HG02588 (cell line): ENCODE results near the gene BIRC3.
"Not testable (repeated sequence)": the region's sequence is repeated elsewhere in the genome, so short reads cannot be mapped to it uniquely, and the experiment has no call there.

ENCODE experiments used
- ATAC-seq: cut with Tn5 transposase; IDR thresholded peaks from one replicate; pipeline ENCODE4 v1.9.1; 2021; ENCODE audit warnings: mild to moderate bottlenecking, moderate library complexity; ENCODE audit not compliant: unreplicated experiment

Gene BIRC3

DNA sequence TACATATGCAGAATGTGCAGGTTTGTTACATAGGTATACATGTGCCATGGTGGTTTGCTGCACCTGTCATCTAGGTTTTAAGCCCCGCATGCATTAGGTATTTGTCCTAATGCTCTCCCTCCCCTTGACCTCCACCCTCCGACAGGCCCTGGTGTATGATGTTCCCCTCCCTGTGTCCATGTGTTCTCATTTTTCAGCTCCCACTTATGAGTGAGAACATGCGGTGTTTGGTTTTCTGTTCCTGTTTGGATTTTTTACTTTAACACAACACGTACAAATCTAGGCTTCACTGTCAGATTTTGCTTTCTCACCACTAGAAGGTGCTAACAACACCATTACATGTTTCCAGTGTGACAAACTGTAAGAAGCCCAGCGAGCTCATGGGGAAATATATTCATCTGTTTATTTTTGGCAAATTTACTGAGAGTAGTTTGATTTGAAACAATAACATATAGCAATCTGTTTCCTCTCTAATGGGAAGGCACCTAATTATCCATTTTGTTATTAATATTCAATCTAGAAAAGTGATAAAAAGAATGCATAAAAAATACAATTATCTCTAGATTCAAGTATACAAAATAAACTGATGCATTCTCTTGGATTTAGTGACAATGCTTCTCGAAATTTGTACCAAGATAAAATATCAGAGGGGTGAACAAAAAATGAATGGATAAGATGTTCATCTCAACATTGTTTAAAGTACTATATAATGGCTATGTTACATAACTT is 23.2 kb upstream of the BIRC3 start:
- ATAC-seq = peak; percentile 88

DNA sequence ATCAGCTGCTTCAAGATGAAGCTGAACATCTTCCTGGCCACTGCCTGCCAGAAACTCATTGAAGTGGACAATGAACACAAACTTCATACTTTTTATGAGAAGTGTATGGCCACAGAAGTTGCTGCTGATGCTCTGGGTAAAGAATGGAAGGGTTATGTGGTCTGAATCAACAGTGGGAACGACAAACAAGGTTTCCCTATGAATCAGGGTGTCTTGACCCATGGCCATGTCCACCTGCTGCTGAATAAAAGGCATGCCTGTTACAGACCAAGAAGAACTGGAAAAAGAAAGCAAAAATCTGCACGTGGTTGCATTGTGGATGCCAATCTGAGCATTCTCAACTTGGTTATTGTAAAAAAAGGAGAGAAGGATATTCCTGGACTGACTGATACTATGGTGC is 22.2 kb upstream of the BIRC3 start:
- no peak for ATAC-seq

DNA sequence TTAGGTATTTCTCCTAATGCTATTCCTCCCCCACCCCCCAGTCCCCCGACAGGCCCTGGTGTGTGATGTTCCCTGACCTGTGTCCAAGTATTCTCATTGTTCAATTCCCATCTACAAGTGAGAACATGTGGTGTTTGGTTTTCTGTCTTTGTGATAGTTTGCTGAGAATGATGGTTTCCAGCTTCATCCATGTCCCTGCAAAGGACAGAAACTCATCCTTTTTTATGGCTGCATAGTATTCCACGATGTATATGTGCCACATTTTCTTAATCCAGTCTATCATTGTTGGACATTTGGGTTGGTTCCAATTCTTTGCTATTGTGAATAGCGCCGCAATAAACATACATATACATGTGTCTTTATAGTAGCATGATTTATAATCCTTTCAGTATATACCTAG is 20.5 kb upstream of the BIRC3 start:
- ATAC-seq = not testable (repeated sequence)

DNA sequence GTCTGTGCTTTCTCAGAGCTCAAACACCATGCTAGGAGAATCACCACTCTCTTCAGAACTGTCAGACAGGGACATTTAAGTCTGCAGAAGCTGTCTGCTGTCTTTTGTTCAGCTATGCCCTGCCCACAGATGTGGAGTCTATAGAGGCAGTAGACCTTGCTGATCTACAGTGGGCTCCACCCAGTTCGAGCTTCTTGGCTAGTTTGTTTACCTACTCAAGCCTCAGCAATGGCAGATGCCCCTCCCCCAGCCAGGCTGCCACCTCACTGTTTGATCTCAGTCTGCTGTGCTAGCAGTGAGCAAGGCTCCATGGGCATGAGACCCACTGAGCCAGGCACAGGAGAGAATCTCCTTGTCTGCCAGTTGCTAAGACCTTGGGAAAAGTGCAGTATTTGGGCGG is 16.4 kb upstream of the BIRC3 start:
- not testable (repeated sequence) for ATAC-seq

DNA sequence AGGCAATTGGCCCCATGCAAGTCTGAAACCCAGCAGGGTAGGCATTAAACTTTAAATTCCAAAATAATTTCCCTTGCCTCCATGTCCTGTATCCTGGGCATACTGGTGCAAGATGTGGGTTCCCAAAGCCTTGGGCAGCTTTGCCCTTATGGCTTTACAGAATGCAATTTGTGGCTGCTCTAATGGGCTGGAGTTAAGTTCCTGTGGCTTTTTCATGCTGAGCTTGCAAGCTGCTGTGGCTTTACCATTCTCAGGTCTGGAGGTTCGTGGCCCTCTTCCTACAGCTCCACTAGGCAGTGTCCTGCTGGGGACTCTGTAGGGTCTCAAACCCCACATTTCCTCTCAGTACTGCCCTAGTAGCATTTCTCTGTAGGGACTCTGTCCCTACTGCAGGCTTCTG is 15.0 kb upstream of the BIRC3 start:
- no peak for ATAC-seq

DNA sequence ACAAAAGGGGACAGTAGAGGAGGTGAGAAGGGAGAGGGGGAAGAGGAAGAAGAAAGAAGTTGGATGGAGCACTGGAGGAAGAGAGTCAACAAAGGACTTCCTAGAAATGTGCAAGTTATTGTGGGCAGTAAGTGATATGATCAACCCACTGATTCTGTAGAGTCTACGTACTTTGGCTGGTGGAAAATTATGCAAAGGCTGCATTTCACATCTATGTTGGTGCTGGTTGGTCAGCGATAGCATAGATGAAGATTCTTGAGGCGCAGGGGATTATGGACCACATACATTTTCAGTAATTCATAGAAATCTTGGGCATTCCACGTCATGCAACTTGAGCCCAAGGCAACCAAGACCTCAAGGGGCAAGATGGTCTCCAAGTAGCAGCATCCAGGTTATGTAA is 12.6 kb upstream of the BIRC3 start:
- ATAC-seq = no peak

DNA sequence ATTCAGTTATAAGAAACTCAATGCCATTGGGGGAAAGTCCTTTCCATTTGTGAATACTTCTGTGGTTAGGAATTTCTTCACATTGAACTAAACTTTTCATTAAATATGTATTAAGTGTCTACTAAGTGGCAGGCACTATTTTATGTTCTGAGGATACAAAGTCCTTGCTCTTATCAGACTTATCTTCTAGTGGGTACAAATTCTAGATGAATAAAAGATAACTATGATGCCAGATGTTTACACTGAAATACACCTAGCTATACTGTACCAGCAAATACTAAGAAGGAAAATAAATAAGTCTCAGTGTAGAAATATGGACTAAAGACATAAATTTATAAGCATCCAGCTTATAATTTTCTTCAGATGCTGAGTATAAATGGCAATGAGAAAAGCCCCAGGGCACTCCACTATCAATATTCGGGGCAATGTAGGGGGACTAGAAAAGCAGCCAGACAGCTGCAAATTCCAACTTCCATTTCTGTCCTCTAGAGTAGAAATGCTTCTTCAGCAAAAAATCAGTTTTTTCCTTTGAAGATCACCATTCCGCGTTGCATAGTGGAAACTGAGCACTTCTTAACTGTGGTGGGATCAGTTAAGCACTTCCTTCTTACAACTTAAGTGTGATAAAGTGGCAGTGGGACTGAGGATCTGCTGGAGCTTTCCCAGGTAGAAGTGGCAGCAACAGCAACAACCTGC is 11.8 kb upstream of the BIRC3 start:
- no peak for ATAC-seq

DNA sequence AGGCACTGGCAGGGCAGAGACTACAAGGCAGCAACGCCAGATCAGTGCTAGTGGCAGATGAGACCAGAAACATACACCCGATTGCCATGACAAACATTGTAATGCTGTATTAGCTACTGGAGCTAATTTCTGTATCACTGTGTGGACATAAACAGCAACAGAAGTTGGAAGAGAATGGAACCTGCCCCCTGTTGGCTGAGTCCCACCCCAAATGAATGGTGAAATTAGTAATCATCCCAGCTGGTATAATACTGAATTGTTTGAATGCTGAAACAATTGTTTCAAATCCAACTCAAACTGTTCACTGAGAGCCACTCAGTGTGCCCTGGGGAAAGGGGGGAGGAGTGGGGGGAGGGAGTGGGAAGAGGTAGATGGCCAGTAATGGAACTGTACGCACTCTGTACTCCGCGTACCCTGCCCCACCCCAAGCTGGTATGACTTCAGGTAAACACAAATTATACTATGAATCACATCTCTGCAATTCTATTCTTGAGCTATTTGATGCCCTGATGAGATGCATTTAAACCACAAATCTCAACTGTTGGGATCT is 11.2 kb upstream of the BIRC3 start:
- ATAC-seq = no peak

DNA sequence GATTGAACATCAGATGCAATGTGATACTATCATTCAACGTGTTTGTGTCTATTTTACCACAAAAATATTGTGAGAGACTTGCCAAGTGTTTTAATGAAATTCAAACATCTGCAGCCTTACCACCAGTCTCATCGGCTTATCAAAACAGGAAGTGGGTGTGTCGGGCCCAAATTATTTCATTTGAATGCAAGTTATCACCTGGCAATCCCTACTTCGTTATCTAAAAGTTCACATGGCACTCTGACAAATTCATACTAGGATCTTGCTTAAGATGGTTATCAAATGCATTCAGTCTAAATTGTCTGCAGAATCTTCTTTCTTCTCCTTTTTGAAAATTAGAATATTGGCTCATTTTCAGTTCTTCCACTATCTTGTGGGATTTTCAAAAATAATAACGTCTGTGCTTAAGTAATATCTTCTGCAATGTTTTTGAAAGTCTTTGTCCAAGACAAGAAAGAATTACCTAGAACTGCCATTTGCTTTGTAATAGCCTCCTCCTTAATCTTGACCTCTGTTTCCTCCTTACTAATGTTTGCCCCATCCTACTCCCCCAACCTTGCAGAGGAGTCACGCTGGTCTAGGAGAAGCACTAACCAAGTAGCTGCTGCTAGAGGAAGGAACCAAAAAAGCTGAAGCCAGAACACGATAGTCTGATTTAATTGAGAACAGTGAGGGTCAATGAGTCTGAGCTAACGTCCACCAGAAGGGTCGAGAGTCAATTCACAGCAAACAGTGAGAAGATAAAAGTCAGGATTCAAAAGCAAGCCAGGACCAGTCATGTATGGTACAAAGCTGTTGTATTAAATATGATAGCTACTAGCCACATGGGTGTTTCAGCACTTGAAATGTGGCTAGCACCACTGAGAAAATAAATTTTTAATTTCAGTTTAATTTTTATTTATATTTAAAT is 10.2 kb upstream of the BIRC3 start:
- ATAC-seq = no peak

DNA sequence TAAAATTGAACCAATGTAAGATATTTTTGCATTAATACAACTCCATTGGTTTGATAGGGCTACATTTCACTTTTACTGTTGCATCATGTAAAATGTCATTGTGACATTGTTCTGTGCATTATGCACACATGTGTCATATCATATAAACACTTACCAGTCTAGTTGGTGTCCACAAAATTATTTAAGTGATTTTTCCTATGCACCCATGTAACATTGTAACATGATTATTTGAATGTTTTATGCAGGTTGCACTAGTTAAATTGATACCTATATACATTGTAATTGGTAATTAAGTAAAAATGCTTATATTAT is 9.6 kb upstream of the BIRC3 start:
- ATAC-seq = no peak

DNA sequence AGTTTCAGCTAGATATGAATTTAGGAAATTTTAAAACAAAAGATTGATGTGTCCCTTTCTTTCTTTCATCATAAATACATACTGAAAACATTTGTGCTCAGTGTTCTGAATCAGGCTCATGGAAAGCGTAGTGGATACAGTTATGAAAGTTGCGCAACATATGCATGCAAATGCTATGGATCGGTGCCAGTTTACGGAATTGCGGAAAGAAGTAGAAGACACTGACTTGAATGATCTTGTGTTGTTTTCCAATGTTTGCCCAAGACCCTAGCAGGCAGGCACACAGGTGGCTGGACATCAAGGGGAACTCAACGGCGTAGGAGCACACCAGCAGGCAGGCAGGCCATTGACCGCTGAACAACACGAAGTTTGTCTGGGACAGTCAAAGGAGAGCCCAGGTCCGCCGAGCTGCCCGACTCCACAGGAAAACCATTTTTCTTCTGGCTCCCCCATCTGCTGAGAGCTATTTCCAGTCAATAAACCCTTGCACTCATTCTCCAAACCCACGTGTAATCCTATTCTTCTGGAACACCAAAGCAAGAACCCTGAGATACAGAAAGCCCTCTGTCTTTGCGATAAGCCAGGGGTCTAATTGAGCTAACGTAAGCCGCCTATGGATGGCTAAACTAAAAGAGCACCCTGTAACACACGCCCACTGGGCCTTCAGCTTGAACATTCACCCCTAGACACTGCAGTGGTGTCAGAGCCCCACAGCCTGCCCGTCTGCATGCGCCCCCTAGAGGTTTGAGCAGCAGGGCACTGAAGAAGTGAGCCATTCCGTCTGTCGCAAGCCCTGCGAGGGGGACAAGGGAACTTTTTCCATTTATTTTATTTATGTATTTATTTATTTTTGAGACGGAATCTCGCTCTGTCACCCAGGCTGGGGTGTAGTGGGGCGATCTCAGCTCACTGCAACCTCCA is 7.4 kb upstream of the BIRC3 start:
- no peak for ATAC-seq

DNA sequence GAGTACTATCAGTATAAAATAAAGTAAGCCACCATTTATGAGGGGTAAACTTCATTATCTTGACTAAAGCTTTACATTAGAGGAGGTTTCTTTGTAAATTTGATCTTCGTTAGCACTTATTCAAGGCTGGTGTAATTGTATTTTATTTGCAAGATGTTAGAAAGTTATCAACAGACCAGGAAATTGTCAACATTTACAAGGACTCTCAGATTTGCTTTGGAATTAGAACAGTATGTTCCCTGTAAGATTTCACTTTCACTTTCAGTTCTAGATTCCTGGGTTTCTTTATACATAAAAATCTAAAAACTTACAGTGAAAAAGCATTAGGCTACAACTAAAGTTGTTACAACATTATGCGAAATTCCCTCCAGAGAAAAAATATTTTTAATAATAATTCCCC is 4.6 kb upstream of the BIRC3 start:
- no peak for ATAC-seq

DNA sequence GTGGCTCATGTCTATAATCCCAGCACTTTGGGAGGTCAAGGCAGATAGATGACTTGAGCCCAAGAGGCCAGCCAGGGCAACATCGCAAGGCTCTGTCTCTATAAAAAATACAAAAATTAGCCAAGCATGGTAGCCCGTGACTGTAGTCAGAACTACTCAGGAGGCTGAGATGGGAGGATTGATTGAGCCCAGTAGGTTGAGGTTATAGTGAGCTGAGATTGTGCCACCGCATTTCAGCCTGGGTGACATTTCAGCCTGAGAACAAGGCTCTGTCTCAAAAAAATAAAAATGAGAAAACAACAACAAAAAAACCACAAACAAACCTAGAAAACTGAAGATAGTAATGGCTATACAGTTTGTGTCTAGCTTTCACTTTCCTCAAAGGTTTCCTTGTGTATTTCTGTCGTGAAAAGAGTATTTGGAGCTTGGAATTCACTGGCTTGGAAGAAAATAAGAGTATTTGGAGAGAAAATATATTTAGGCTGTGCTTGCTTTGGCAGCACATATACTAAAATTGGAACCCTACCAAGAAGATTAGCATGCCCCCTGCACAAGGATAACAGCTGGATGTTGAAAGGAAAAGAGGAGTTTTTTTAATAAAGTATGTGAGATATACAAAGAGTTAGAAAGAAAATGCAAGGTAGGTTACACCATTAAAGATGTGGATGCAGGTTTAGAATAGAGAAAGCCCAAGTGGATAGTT is 3.9 kb upstream of the BIRC3 start:
- ATAC-seq = no peak

DNA sequence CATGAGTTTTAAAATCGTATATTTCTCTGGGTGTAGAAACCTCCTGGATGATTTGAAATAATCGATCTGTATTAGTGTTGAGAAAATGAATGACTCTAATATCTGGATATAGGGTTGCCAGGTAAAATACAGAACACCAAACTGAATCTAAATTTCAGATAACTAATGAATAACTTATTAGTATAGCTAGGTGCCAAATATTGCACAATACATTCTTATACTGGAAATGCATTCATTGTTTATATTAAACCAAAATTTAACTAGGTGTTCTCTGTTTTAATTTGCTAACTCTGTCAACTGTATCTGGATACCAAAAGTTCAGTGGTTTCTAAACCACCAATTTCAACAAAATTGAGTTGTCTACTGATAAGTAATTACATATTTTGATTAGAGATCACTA is 2.5 kb upstream of the BIRC3 start:
- no peak for ATAC-seq

DNA sequence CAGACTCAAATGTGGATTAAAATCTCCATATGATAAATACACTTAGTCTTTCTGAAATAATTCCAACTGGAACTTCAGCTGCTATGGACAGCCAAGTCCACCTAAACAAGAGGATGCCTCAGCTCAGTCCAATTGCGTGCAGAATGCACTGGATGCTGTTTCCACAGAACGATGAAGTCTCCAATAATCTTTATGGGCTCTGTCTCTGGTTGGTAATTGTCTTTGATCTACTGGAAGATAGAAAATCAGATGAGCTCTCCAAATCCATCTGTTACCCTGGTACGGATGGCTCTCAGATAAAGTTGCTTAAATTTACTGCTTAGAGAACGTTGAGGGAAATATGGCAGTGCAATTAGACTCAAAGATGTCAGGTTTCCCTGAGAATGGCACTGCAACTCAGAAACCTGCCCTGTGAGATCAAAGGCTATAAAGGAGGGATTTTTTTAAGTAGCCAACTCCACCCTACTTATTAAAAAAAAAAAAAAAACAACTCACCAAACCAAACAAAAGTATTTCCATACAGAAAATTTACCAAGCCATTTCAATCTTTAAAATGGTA is 859 bp upstream of the BIRC3 start:
- ATAC-seq = no peak

DNA sequence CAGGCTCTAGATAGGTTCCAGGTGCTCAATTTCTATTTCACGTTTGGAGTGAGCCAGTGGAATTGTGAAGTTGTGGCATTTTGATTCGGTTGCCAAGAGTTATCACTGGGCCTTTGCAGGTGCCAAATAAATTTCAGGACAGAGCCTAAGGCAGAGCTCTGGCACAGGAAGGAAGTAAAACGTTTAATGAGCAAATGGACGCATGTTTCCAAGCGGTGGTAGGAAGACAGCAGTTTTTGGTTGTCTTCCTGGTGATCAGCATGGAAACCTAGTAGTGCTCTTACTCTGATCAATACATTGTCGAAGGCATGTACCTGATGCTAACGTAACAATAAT is 452 bp downstream of the BIRC3 start:
- no peak for ATAC-seq

DNA sequence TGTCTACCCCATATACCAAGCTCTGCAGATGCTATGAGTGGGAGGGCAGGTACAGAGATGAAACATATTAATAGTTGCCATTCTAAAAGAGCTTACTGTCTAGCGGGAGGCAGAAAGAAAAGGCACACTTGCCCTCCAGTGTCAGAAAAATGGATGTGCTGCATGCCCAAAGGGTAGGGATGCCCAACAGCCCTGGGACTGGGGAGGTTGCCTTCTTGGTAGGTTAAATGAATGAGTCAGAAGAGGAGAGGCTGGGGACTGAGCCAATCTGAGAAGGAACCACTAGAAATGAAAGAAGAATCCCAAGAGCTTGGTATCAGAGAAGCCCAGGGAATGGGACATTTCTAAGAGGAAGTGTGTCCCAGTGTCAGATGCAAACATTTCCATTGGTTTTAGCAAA is 1.2 kb downstream of the BIRC3 start:
- ATAC-seq = no peak

DNA sequence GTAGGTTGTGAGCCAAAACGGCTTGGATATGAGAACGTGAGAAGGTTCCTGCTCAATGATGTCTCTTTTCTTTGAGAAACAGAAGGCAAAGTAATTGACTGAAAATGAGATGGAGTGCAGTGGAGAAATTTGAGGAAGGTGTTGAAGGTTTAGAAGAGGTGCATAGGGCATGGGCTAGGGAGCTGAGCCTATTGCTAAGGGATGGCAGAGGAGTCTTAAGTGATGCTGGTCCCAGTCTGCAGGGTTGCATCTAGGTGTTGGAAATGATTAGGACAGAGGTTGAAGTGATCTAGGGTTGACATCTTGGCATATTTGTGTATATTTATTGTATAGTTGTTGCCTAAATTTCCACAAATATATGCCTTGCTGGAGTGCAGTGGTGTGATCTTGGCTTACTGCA is 2.3 kb downstream of the BIRC3 start:
- no peak for ATAC-seq

DNA sequence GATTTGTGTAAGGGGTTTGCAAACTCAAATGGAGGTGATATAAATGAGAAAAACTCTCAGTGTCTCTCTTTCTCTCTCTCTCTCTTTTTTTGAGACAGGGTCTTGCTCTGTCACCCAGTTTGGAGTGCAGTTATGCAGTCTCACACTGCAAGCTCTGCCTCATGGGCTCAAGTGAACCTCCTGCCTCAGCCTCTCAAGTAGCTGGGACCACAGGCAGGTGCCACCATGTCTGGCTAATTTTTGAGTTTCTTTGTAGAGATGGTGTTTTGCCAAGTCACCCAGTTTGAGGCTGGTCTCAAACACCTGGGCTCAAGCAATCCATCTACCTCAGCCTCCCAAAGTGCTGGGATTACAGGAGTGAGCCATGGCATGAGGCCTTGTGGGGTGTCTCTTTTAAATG is 2.9 kb downstream of the BIRC3 start:
- ATAC-seq = no peak

DNA sequence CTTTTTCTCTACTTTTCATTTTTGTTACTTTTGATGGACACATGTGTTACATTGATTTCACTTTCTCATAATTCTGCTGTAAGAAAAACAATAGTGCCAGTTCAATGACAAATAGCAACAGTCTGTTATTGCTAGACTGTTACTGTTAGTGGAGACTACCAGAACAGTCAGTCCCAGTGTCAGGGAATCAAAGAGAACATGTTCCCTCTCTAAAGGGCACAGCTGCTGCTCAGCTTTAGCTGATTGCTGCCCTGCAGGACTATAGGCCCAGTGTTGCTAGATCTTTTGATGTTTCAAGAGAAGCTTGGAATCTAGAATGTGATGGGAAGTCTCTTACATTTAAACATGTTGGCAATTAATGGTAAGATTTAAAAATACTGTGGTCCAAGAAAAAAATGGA is 3.4 kb downstream of the BIRC3 start:
- no peak for ATAC-seq
